Measurements from ENCODE around the gene NAT14. TPM values are rescaled to one million over a fixed set of nuclear protein-coding genes. Genes with fewer than 3 reads are reported as not detected.

The NAT14 gene
- total RNA-seq, 4 donors from 2014 or later: 0.40 to 2.5 (median 1.1) TPM

GRCh38 chr19:55455576-55456235, 29.3 kb upstream of the NAT14 start:
- H3K27ac ChIP-seq: no peak overlapping the region
- TF ChIP-seq POLR2A (IDR thresholded peaks at IDR 0.05): no peak
- no peak for TF ChIP-seq CTCF (IDR thresholded peaks at IDR 0.05 in 4 of 5, conservative IDR thresholded peaks at IDR 0.05 in 1 of 5)
- peaks cover 9 to 15% of the 10 kb centered on the region in 2 donors for H3K4me1 ChIP-seq
- H3K36me3 ChIP-seq: no peaks in the 10 kb centered on the region
- in situ Hi-C loops (cut with MboI; ENCODE audit: low sequenced_read_pairs in 4 of 4) (no loop called here), intact Hi-C loops (cut with DNase I; ENCODE audit: low total_unique reads) (no loop called here)
- no peak overlapping the region for H3K4me3 ChIP-seq
- peaks cover 15 to 21% (median 18%) of the 10 kb centered on the region in 3 donors for H3K27me3 ChIP-seq
- DNase-seq: no peak
- ATAC-seq: no peak
- no peaks in the 10 kb centered on the region for H3K9me3 ChIP-seq

- Histone ChIP-seq H3K27me3 (peaks cover 12 to 14% (median 12%) of the 10 kb centered on the region in 3 donors), H3K4me1 (peaks cover 11 to 20% of the 10 kb centered on the region in 2 donors), H3K27ac (no peak overlapping the region), H3K9me3 (no peaks in the 10 kb centered on the region), H3K36me3 (no peaks in the 10 kb centered on the region), H3K4me3 (no peak overlapping the region)
- intact Hi-C loops (cut with DNase I; ENCODE audit: low total_unique reads) (no loop called here), in situ Hi-C loops (cut with MboI; ENCODE audit: low sequenced_read_pairs in 4 of 4) (no loop called here)
- ATAC-seq (no peak), DNase-seq (no peak)
- no peak for TF ChIP-seq POLR2A (IDR thresholded peaks at IDR 0.05)
- TF ChIP-seq CTCF (IDR thresholded peaks at IDR 0.05 in 4 of 5, conservative IDR thresholded peaks at IDR 0.05 in 1 of 5): no peak
Observed at GRCh38 chr19:55456347-55456746, 28.6 kb upstream of the NAT14 start.

GRCh38 chr19:55457683-55458457, 27.1 kb upstream of the NAT14 start:
- DNase-seq (no peak), ATAC-seq (no peak)
- Histone ChIP-seq H3K27ac (no peak overlapping the region), H3K4me1 (peaks cover 12 to 13% of the 10 kb centered on the region in 2 donors), H3K27me3 (no peaks in the 10 kb centered on the region), H3K36me3 (no peaks in the 10 kb centered on the region), H3K9me3 (no peaks in the 10 kb centered on the region), H3K4me3 (no peak overlapping the region)
- no peak for TF ChIP-seq CTCF (IDR thresholded peaks at IDR 0.05 in 4 of 5, conservative IDR thresholded peaks at IDR 0.05 in 1 of 5)
- in situ Hi-C loops (cut with MboI; ENCODE audit: low sequenced_read_pairs in 4 of 4) (no loop called here), intact Hi-C loops (cut with DNase I; ENCODE audit: low total_unique reads) (no loop called here)

GRCh38 chr19:55459551-55459949, 25.4 kb upstream of the NAT14 start:
- in situ Hi-C loops (cut with MboI; ENCODE audit: low sequenced_read_pairs in 4 of 4) (no loop called here), intact Hi-C loops (cut with DNase I; ENCODE audit: low total_unique reads) (no loop called here)
- no peaks in the 10 kb centered on the region for H3K9me3 ChIP-seq
- H3K27me3 ChIP-seq: no peaks in the 10 kb centered on the region
- H3K4me1 ChIP-seq: peaks cover 12 to 13% of the 10 kb centered on the region in 2 donors
- ATAC-seq: no peak
- no peak for DNase-seq
- H3K27ac ChIP-seq: peak overlapping the region in 2 of 4 donors; percentile 89 to 97
- TF ChIP-seq POLR2A (IDR thresholded peaks at IDR 0.05) (no peak), CTCF (IDR thresholded peaks at IDR 0.05 in 4 of 5, conservative IDR thresholded peaks at IDR 0.05 in 1 of 5) (no peak)
- no peaks in the 10 kb centered on the region for H3K36me3 ChIP-seq
- no peak overlapping the region for H3K4me3 ChIP-seq
